ENCODE data around the gene SPPL2C. TPM values are rescaled to one million over a fixed set of nuclear protein-coding genes. Genes with fewer than 3 reads are reported as not detected.

SPPL2C gene
- polyA plus RNA-seq, 1 donor (not counting 4 experiments of a cell fraction or from before 2014, with no cell fraction given), result not detected

- Histone ChIP-seq H3K36me3 (ENCODE audit: control insufficient read depth in 2 of 2, extremely low read depth in 1 of 2, insufficient read depth in 2 of 2, low read length in 2 of 2) (no peaks in the 10 kb centered on the region), H4K20me1 (ENCODE audit: control insufficient read depth, extremely low read depth, insufficient read depth, low read length) (no peaks in the 10 kb centered on the region), H2AFZ (ENCODE audit: control insufficient read depth, low read length) (no peak overlapping the region), H3K4me2 (ENCODE audit: control insufficient read depth, extremely low read depth, insufficient read depth, low read depth, low read length) (no peak overlapping the region), H3K27ac (ENCODE audit: control insufficient read depth, insufficient read depth, low read length) (no peak overlapping the region), H3K79me2 (ENCODE audit: control insufficient read depth, insufficient read depth, low read length) (no peaks in the 10 kb centered on the region), H3K9me1 (ENCODE audit: control insufficient read depth, extremely low read depth, insufficient read depth, low read length) (no peaks in the 10 kb centered on the region), H3K9ac (ENCODE audit: control insufficient read depth, extremely low read depth, insufficient read depth, low read length) (no peak overlapping the region), H3K4me1 (ENCODE audit: control insufficient read depth, extremely low read depth, insufficient read depth, low read length) (no peaks in the 10 kb centered on the region), H3K4me3 (ENCODE audit: control insufficient read depth in 2 of 3, extremely low read depth in 1 of 3, insufficient read depth in 2 of 3, low read depth in 1 of 3, low read length in 3 of 3) (no peak overlapping the region), H3K27me3 (ENCODE audit: control insufficient read depth, extremely low read depth, insufficient read depth, low read length) (no peaks in the 10 kb centered on the region), H3K9me3 (ENCODE audit: control insufficient read depth, low read depth, low read length) (no peaks in the 10 kb centered on the region)
- TF ChIP-seq, protein P1, sequence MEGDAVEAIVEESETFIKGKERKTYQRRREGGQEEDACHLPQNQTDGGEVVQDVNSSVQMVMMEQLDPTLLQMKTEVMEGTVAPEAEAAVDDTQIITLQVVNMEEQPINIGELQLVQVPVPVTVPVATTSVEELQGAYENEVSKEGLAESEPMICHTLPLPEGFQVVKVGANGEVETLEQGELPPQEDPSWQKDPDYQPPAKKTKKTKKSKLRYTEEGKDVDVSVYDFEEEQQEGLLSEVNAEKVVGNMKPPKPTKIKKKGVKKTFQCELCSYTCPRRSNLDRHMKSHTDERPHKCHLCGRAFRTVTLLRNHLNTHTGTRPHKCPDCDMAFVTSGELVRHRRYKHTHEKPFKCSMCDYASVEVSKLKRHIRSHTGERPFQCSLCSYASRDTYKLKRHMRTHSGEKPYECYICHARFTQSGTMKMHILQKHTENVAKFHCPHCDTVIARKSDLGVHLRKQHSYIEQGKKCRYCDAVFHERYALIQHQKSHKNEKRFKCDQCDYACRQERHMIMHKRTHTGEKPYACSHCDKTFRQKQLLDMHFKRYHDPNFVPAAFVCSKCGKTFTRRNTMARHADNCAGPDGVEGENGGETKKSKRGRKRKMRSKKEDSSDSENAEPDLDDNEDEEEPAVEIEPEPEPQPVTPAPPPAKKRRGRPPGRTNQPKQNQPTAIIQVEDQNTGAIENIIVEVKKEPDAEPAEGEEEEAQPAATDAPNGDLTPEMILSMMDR (optimal IDR thresholded peaks at IDR 0.05 in 1 of 3, IDR thresholded peaks at IDR 0.05 in 1 of 3, conservative IDR thresholded peaks at IDR 0.05 in 1 of 3; ENCODE audit: extremely low read depth in 1 of 3, insufficient read depth in 2 of 3, low read length in 3 of 3), result no peak
- no peak for TF ChIP-seq EZH2 (IDR thresholded peaks at IDR 0.05; ENCODE audit: low read length)
- DNase-seq (ENCODE audit: low read depth, low spot score) (no peak), FAIRE-seq (no peak)
- dilution Hi-C loops (cut with MboI; ENCODE audit: extremely low pct_ligation_motif_present, low sequenced_read_pairs), result loop anchor here (25.0 kb wide), 1 partner anchor 215 kb away; no protein-coding TSS in a partner anchor
Measured at GRCh38 chr17:45851873-45852272, 7.2 kb downstream of the SPPL2C start.

- Histone ChIP-seq H4K20me1 (ENCODE audit: control insufficient read depth, extremely low read depth, insufficient read depth, low read length) (no peaks in the 10 kb centered on the region), H2AFZ (ENCODE audit: control insufficient read depth, low read length) (no peak overlapping the region), H3K36me3 (ENCODE audit: control insufficient read depth in 2 of 2, extremely low read depth in 1 of 2, insufficient read depth in 2 of 2, low read length in 2 of 2) (no peaks in the 10 kb centered on the region), H3K4me1 (ENCODE audit: control insufficient read depth, extremely low read depth, insufficient read depth, low read length) (no peaks in the 10 kb centered on the region), H3K27me3 (ENCODE audit: control insufficient read depth, extremely low read depth, insufficient read depth, low read length) (no peaks in the 10 kb centered on the region), H3K27ac (ENCODE audit: control insufficient read depth, insufficient read depth, low read length) (no peak overlapping the region), H3K4me3 (ENCODE audit: control insufficient read depth in 2 of 3, extremely low read depth in 1 of 3, insufficient read depth in 2 of 3, low read depth in 1 of 3, low read length in 3 of 3) (no peak overlapping the region), H3K79me2 (ENCODE audit: control insufficient read depth, insufficient read depth, low read length) (no peaks in the 10 kb centered on the region), H3K4me2 (ENCODE audit: control insufficient read depth, extremely low read depth, insufficient read depth, low read depth, low read length) (no peak overlapping the region), H3K9me3 (ENCODE audit: control insufficient read depth, low read depth, low read length) (no peaks in the 10 kb centered on the region), H3K9ac (ENCODE audit: control insufficient read depth, extremely low read depth, insufficient read depth, low read length) (no peak overlapping the region), H3K9me1 (ENCODE audit: control insufficient read depth, extremely low read depth, insufficient read depth, low read length) (no peaks in the 10 kb centered on the region)
- dilution Hi-C loops (cut with MboI; ENCODE audit: extremely low pct_ligation_motif_present, low sequenced_read_pairs), result loop anchor here (25.0 kb wide), 1 partner anchor 215 kb away; no protein-coding TSS in a partner anchor
- TF ChIP-seq, protein P1 (optimal IDR thresholded peaks at IDR 0.05 in 1 of 3, IDR thresholded peaks at IDR 0.05 in 1 of 3, conservative IDR thresholded peaks at IDR 0.05 in 1 of 3; ENCODE audit: extremely low read depth in 1 of 3, insufficient read depth in 2 of 3, low read length in 3 of 3), result peak; percentile 76 to 88 (median 77)
- no peak for TF ChIP-seq EZH2 (IDR thresholded peaks at IDR 0.05; ENCODE audit: low read length)
- no peak for DNase-seq (ENCODE audit: low read depth, low spot score)
- peak; percentile 34 for FAIRE-seq
Measured at GRCh38 chr17:45852535-45853297, 8.0 kb downstream of the SPPL2C start.
